ENCODE data around the gene CSTF1. TPM values are rescaled to one million over a fixed set of nuclear protein-coding genes. Genes with fewer than 3 reads are reported as not detected.

Gene CSTF1
- total RNA-seq, 1 experiment from 2014 or later = 44.5 TPM

GRCh38 chr20:56386219-56386618 lies 6.2 kb upstream of the CSTF1 start:
- no peaks in the 10 kb centered on the region for H3K9me3 ChIP-seq (ENCODE audit: control insufficient read depth in 1 of 2, insufficient read depth in 1 of 2, low read depth in 1 of 2, low read length in 2 of 2)
- no peak overlapping the region for H3K27ac ChIP-seq (ENCODE audit: low read depth, low read length)

More at GRCh38 chr20:56386219-56386618, 6.2 kb upstream of the CSTF1 start:
- CTCF ChIA-PET = no interaction called here
- H3K4me1 ChIP-seq (ENCODE audit: control insufficient read depth in 1 of 2, insufficient read depth in 2 of 2, low read length in 2 of 2) = peaks cover 5 to 7% of the 10 kb centered on the region in 2 experiments; a peak in 3 of 4 replicates
- H4K20me1 ChIP-seq (ENCODE audit: insufficient read depth) = no peaks in the 10 kb centered on the region
- DNase-seq (ENCODE audit: low read depth, low spot score) (no peak), ATAC-seq (no peak)
- H3K9me2 ChIP-seq (ENCODE audit: insufficient read depth) = no peaks in the 10 kb centered on the region
- H3K4me3 ChIP-seq (replicated peaks in 1 of 2; ENCODE audit: low read depth in 1 of 2, low read length in 2 of 2) = no peak overlapping the region
- H3K27me3 ChIP-seq (ENCODE audit: insufficient read depth, low read length) = no peaks in the 10 kb centered on the region
- intact Hi-C loops (cut with micrococcal nuclease) = no loop called here
- TF ChIP-seq REST (IDR thresholded peaks at IDR 0.05; ENCODE audit: low read depth) (no peak), ZBTB33 (IDR thresholded peaks at IDR 0.05; ENCODE audit: extremely low read depth, insufficient replicate concordance, low read length) (no peak), ATF3 (IDR thresholded peaks at IDR 0.05) (no peak), EZH2phosphoT487 (IDR thresholded peaks at IDR 0.05; ENCODE audit: borderline replicate concordance) (no peak), JUND (IDR thresholded peaks at IDR 0.05) (no peak), CBX3 (IDR thresholded peaks at IDR 0.05; ENCODE audit: low read depth) (no peak), SP1 (IDR thresholded peaks at IDR 0.05; ENCODE audit: low read depth) (no peak), EZH2 (IDR thresholded peaks at IDR 0.05) (no peak), ZNF274 (IDR thresholded peaks at IDR 0.05; ENCODE audit: low read depth, low read length) (no peak), CEBPB (IDR thresholded peaks at IDR 0.05; ENCODE audit: low read depth) (no peak), CTCF (IDR thresholded peaks at IDR 0.05 in 2 of 3, conservative IDR thresholded peaks at IDR 0.05 in 1 of 3; ENCODE audit: borderline replicate concordance in 1 of 3, insufficient read depth in 1 of 3, low read depth in 2 of 3, low read length in 2 of 3) (no peak), ELF1 (IDR thresholded peaks at IDR 0.05; ENCODE audit: borderline replicate concordance, low read depth) (no peak), FOSL1 (IDR thresholded peaks at IDR 0.05; ENCODE audit: low read depth) (no peak), SRF (IDR thresholded peaks at IDR 0.05; ENCODE audit: low read depth) (no peak), SIN3A (IDR thresholded peaks at IDR 0.05; ENCODE audit: low read depth) (no peak), YY1 (IDR thresholded peaks at IDR 0.05; ENCODE audit: extremely low read depth, insufficient replicate concordance, low read depth, low read length) (no peak)
- no peak overlapping the region for H2AFZ ChIP-seq (ENCODE audit: low read depth, low read length, poor library complexity, severe bottlenecking)
- RAD21 ChIA-PET (ENCODE audit: low non-redundant PET in 1 of 2, low total read pairs in 2 of 2, uncharacterized antibody in 2 of 2, unreplicated experiment in 2 of 2) = no interaction called here
- no peak overlapping the region for H3K9ac ChIP-seq (ENCODE audit: low read length)
- no TSS peak for BruUV-seq (replicated peaks)
- POLR2A ChIA-PET = no interaction called here
- H3K79me2 ChIP-seq (ENCODE audit: insufficient read depth, low read length) = peaks cover 96% of the 10 kb centered on the region
- no peak overlapping the region for H3K4me2 ChIP-seq (ENCODE audit: low read length)
- peaks cover 38 to 49% of the 10 kb centered on the region in 2 experiments for H3K36me3 ChIP-seq (ENCODE audit: control insufficient read depth in 1 of 2, insufficient read depth in 2 of 2, low read length in 2 of 2)
